Stimulated activated CD4-positive, alpha-beta T cell treated with anti-CD3 and anti-CD28 coated beads, Interleukin-4, amount 100 ng/mL, for 4 hours (primary cell): ENCODE results near the gene RNF130.
"Not testable (repeated sequence)": the region's sequence is repeated elsewhere in the genome, so short reads cannot be mapped to it uniquely, and the experiment has no call there.

Source experiments
- DNase-seq, 2 experiments: peaks; one replicate each; pipeline ENCODE4 v3.0.0-alpha.2; 2020

Gene RNF130

DNA sequence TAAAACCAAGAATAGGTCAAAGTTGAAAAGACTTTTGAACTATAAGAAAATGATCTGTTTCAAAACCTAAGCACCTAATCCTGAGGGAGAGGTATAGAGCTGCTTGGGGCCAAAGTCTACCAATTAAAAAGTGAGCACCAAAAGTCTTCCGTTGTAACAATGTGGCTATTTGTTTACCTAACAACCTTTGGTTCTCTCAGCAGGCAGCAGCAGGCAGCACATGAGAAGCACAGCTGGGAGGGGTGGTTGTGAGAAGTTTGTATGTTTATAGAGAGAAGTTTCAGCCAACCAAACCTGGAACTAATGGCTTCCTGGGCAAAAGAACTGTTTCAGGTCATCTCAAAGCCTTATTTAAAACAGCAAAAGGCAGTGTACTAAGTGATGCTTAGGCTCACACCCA lies 104.1 kb downstream of the RNF130 start:
- DNase-seq = no peak

DNA sequence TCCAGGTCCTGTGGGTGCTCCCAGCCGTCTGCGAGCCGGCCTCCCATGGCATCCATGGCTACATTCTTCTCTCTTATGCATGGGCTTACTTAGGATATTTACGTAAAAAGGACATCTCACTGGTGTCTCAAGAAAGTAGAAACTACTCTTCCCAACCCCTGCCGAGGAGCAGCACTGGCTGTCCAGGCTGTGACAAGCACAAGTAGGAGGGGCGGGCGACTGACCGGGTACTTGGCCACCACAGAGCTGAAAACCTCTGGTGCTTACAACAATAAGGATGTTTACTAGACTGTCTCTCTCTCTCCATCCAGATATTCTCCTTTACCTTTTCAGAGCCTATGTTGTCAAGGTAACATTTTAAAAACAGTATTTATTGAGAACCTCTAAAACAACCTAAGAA lies 107.5 kb downstream of the RNF130 start:
- DNase-seq = no peak

DNA sequence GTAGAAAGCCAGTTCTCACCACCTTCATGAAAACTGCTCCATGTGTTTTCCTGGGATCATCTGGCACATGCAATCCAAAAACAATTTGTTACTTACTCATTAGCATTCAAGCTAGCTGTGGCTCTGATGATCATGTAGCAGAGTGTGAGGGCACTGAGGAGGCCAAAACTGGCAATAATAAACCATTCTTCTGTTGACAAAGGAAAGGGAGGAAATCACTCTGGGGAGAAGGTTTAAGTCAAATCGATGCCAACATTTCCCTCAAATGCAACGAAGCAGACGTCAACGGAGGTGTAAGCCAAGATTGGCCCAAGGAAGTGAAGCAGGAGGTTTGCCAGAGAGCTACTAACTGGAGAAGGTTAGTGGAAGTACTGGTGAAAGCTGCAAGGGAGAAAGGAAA lies 108.2 kb downstream of the RNF130 start:
- DNase-seq = no peak

DNA sequence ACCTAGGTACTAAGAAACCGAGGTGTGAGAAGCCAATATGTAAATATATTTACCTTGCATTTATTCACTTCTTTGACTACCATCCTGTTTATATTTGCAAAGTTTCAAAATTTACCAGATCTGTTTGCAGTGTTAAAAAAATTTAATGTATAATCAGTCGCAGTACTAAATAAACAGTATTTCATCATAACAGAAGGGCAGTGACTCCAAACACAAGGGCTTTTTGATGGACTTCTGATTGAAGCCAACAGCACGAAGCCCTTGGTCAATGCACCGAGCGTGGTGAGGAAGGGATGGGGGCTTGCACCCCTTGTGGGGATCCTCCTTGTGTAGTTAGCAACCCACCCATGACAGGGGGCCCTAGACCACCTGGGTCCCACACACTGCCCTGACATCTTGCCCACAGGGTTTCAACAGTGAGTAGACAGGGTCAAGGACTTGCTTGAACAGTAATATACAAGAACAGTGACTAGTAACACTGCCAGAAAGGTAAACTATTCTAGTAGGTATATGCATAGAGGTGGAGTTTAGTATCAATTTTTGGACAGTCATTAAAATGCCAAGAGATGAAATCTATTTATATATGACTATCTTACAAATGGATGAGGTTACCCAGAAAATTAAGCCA lies 111.2 kb downstream of the RNF130 start:
- DNase-seq = no peak

DNA sequence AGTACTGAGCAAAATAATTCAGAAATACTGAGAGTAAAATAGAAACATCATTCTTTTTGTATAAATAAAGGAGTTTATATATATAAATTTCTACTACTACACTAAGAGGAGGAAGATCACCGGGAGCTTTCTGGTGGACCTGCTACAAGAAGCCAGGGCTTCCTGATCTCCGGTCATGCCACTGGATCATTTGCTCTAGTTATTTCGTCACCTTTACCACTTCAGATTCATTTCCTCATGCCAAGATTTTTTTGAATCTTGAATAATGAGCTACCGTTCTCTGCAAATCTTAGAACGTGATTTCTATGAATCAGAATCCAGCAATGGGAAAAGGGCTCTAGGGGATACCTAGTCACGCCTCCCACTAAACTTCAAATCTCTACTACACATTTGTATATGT lies 111.9 kb downstream of the RNF130 start:
- no peak for DNase-seq

DNA sequence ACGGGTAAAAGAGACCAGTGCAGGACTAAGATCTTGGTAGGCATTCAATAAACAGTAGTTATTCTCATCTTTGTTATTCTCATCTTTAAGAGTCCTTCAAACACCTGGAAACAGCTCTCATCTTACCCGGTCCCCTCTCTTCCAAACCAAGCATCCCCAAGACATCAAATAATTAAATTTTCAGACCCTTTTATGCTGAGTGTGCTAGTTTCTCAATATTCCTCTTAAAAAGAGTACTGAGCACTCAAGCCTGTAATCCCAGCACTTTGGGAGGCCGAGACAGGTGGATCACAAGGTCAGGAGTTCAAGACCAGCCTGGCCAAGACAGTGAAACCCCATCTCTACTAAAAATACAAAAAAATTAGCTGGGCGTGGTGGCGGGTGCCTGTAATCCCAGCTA lies 112.4 kb downstream of the RNF130 start:
- DNase-seq = not testable (repeated sequence)

DNA sequence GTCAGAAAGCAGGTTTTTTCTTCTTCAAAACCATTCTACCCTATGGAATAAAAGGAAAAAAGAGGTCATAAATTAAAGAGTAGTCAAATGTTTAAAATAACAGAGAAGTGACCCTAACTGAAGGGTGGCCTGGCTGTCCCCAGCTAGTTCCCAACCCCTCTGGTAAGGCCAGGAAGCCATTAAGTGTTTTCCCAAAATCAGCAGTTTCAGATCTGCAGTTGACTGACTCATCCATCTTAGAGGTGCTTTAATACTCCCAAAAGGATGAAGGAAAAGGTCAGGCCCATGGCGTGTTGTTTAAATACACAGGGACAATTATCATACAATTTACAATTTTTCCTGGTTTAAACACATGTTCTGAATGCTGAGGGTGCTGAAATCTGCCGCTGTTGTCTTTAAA lies 115.9 kb downstream of the RNF130 start:
- DNase-seq = no peak

DNA sequence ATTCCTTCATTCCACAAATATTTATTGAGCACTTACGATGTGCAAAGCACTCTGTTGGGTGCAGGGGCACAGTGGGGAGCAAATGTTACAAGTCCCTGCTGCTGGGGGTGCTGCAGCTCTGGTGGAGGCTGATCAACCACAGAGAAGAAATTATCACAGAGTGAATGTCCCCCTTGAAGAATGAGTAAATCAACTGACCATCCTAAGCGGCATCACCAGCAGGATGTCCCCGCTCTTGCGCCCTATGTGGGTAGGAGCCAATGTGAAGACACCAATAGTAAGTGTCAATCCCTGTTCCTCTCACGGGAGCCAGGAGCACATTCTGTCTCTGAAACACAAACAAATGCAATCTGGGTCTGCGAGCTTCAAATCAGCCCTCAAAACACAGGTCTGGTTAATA lies 116.5 kb downstream of the RNF130 start:
- no peak for DNase-seq

DNA sequence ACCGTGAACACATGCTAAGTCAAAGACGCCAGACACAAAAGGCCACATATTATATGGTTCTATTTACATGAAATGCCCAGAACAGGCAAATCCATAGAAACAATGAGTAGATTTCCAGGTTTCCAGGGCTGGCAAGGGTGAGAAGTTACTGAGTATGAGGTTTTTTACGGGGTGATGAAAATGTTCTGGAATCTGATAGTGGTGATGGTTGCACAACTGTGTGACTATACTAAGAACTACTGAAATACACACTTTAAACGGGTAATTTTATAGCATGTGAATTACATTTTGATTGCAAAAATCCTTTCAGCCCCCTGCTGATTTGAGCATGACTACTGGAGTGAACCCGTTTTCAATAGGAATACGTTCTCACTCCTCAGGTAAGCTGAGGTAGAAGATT lies 117.1 kb downstream of the RNF130 start:
- DNase-seq = no peak

DNA sequence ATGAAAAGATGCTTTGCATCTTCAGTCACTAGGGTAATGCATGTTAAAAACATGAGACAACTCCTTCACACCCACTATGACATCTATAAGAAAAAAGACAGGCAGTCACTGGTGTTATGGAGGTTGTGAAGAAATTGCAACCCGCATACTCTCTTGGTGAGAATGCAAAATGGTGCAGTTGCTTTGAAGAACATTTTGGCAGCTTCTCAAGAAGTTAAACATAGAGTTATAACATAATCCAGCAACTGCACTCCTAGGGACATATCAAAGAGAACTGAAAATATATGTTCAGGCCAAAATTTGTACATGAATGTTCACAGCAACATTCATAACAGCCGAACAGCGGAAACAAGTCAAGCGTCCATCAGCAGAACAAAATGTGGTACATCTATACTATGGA lies 117.6 kb downstream of the RNF130 start:
- DNase-seq = no peak

DNA sequence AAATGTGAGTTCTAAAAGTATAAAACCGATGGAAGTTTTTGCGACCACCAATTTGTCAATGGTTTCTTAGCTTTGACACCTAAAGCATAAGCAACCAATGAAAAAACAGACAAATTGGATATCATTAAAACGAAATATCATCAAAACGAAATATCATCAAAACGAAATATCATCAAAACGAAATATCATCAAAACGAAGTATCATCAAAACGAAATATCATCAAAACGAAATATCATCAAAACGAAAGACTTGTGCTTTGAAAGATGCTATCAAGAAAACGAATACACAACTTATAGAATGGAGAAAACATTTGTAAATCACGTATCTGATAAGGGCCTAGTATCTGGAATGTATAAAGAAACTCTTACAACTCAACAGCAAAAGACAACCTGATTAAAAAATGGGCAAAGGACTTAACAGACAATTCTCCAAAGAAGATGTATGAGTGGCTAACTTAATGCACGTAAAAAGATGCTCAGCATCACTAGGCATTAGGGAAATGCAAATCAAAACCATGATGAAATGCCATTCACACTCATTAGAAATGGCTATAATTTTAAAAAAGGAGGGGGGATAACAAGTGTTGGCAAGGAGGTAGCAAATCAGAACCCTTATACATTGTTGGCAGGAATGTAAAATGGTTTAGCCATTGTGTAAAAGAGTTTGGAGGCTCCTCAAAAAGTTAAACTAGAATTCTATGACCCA lies 134.4 kb downstream of the RNF130 start:
- DNase-seq = no peak

DNA sequence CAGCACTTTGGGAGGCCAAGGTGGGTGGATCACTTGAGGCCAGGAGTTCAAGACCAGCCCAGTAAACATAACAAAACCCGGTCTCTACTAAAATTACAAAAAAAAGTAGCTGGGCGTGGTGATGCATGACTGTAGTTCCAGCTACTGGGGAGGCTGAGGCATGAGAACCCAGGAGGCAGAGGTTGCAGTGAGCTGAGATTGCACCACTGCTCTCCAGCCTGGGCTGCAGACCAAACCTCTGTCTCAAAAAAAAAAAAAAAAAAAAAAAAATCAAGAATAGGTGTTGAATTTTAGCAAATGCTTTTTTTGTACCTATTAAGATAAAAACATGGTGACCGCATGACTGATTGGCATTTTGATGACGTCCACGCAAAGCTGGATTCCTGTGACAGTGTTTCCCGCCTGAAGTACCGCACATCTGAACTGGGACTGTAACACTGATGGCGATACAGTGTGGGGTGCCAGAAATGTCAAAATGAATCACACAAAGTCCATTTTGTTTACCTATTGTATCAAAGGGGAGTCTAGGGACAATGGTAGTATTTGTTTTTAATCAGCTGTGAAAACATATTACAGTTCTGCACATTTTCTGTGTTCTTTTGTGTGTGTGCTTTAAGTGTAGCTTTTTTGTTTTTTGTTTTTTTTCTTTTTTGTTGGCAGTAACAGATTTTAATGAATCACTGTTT lies 140.6 kb downstream of the RNF130 start:
- no peak for DNase-seq

DNA sequence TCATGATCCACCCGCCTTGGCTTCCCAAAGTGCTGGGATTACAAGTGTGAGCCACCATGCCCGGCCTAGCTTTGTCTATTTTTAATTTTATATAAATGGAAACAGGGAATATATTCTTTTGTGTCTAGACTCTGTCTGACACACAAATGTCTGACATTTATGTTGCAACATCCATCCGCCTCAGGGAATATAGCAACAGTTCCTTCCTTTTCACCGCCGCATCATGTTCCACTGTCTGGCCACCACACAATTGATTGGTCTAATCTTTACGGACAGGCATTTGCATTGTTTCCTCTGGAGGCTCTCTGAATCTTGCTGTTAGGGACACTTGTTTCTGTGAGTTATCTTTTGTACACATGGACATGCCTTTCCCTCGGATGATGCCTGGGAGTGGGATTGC lies 143.7 kb downstream of the RNF130 start:
- no peak for DNase-seq

DNA sequence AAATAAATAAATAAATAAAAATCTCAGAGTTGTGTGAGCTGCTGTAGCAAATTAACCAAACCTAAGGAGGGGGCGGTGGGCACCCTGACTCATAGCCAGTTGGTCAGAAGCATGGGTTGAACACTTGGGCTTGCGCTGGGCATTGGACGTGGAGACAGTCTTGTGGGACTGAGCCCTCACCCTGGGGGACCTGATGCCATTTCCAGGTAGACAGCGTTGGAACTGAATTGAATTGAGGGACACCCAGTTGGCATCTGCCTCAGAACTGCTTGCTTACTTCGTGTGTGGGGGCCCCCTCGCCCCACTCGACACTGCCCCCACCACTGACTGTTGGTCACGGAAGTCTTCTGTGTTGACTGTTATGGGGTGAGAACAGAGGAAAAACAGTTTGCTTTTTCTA lies 144.9 kb downstream of the RNF130 start:
- DNase-seq = no peak

DNA sequence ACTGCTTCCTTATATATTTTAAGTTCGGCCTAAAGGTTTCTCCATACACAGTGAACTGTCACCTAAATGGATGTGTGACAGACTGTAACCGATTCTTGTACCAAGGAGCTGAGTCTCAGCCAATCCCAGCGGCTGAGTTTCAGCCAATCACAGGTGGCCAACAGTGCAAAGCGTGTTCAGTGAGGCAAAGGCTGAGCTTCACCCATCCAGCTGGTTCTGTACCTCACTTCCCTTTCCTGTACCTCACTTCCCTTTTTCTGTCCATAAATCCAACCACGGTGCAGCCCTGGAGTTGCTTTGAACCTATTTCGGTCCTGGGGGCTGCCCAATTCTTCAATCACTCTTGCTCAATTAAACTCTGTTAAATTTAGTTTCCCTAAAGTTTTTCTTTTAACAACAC lies 148.1 kb downstream of the RNF130 start:
- DNase-seq = no peak

DNA sequence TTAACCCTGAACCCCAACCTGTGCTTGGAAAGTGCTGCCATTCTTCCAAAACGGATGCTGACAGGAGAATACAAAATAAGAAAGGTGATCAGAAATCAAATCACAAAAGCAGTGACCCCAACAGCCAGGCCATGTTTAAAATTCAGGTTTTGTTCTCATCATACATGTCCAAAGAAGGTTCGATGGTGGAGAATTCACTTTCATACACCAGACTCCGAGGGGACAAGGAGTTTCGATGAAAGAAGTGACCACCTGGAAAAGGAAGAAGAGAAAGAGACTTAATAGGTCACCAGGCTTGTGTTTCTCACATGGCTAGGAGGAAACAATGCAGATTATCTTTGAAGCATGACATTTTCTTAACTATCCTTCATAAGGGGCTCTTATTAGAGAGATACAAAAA lies 151.4 kb downstream of the RNF130 start:
- no peak for DNase-seq

DNA sequence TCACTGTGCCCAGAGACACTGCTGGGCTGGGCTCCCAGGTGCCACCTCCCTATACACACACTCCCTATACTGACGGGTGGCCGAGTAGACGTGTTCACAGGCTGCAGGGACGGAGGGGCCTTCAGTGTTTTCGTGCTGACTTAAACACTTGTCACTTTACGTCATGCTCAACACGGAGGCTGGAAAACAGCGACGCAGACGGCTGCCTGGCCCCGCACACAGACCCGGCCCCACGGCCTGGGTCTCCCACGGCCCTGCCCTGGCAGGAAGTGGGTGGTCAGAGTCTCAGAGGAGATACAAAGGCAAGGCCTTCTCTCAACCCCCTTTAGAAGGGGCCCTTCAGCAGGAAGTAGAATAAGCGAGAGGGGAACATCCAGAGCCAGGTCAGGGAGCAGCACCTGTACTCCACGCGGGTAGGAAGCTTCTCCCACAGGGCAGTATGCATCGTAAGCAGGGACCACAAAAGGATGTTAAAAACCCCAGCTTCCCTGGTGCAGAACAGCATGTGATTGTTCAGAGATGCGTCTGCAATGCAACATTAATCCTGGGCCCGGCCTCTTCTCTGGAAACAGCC lies 152.0 kb downstream of the RNF130 start:
- DNase-seq = no peak

DNA sequence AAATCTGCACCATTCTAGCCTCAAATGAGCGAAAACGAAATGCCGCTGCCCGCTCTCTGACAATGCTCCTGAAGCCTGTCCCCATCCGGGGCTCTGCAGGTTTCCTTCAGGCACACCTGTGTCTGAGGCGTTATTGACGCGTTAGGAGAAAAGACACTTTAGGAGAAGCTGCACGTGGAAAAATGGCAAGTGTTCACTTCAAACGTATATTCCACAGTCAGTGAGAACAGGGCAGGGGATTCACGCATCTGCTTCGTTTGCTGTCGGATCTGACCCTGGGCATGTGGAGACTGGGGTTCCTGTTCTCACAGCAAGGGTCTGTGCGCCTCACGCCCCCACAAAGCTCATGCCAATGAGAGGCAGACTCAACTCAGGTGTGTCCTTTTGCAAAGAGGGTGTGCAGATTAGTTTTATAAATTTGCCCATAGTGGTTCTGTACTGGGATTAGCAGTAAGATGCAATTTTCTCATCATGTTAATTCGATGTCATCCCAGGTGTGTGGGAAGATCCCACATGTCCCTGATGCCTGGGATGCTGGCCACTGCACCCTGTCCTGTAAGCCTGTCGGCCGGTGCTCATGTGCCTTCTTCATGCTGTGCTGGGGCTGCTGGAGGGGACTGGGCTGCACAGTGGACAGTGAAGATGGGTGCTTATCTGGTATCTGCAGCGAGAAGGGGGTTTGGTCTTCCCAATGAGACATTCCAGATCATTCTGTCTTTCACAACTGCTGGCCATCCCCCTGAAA lies 152.6 kb downstream of the RNF130 start:
- DNase-seq = no peak

DNA sequence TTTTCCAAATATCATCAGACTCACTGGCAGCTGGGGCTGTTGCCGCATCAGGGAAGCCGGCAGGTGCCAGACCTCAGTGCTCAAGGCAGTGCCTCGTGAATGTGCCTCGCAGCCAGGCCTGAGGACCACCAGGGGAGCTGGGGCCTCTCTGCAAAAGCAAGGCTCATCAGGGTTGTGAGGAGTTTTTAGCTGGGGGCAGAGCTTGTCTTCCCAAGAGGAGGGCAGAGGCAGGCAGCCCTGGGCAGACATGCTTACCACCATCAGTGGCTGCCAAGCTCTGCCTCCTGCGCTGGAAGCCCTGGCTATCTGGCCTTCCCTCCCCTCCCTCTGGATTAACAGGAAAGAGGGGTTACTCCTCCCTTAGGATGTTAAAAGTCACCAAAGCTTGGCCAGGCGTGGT lies 155.0 kb downstream of the RNF130 start:
- no peak for DNase-seq

DNA sequence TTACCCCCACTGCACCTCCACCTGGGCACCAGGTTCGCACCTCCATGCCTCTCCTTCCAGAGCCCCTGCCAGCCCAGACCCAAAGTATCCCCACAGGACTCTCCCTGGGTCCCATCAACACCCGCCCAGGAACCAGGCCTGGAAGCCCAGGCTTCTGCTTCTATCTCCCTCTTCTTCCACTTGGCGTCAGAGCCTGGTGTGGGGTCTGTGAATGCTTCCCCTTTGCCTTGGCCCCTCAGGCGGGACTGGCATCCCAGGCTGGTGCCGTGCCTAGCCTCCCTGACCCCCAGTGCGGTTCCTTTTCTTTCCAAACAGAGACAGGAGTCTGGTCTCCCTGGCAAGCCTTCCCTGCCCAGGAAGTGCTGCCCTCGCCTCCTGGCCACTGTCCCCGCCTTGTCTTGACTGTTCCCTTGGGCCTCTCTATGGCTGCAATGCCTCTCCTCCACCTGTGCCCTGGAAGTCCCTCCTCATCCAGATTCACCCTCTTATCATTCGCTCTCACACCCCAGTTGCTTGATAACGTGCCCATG lies 156.1 kb downstream of the RNF130 start:
- no peak for DNase-seq

DNA sequence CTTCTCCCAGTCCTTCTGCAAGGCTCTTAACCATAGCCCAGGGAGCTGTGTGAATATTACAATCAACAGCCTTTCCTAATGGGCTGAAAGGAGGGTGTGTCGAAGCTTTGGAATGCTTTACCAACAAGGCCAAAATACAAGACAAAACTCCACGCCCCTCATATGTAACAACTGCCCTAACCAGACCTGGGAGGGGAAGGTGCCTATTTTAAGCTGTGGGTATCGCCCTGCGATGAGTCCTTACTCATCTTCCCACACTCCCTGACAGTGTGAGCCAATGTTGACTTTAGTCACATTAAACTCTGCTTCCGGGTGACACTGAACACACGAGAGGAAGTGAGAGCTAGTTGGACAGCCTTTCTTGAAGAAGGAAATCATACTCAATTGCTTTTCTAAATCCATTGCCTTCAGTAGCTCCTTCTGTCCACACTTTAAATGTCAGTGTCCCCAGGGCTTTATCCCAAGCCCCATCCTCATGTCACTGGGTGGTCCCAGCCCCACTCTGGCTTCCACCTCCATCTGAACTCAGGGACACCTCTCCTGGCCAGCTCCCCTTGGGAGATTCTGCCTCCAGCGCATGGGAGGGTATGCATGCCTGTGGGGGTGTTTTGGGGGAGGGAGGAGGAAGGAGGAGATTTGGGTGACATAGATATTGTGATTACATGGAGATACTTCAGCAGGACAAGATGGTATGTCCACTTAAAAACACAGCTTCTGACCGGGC lies 157.4 kb downstream of the RNF130 start:
- DNase-seq = no peak

DNA sequence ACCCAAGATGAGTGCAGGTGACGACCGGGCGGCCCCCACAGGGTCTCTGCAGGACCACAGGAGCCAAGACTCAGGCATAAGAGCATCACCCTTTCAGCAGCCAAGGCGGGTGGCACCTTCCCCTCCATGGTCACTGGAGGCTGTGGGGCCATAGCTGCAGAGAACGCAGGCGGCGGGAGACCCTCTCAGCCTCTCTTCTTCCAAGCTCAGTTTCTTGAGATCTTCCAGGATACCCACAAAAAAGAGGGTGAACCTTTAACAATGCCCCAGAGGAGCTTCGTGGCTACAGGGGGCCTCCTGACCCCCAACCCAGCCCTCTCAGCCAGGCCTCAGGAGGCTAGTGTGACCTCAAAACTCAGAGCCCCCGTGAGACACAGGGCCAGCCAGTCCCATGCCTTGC lies 158.1 kb downstream of the RNF130 start:
- no peak for DNase-seq
